IPS DF 6.9 (cell line): Measurements from ENCODE around the gene PUM1.

ENCODE experiments used
- DNase-seq: peaks from one replicate; pipeline ENCODE4 v3.0.0-alpha.2; 2013; ENCODE audit warnings: low read depth, low spot score
- H3K27ac ChIP-seq: one replicate; pipeline ENCODE4 v1.5.1; 2013; ENCODE audit warnings: low read length, control low read depth
- H3K27me3 ChIP-seq: 2 replicates; pipeline ENCODE4 v1.6.1; 2013; ENCODE audit warnings: mild to moderate bottlenecking, low read length; ENCODE audit not compliant: control insufficient read depth, insufficient read depth
- H3K36me3 ChIP-seq: 2 replicates; pipeline ENCODE4 v1.6.1; 2013; ENCODE audit warnings: low read length; ENCODE audit not compliant: control insufficient read depth, insufficient read depth
- H3K4me1 ChIP-seq: 2 replicates; pipeline ENCODE4 v1.6.1; 2013; ENCODE audit warnings: low read length; ENCODE audit not compliant: control insufficient read depth, insufficient read depth
- H3K4me3 ChIP-seq: 2 replicates; pipeline ENCODE4 v1.5.1; 2013; ENCODE audit warnings: mild to moderate bottlenecking, low read length
- H3K9me3 ChIP-seq: 2 replicates; pipeline ENCODE4 v1.6.1; 2013; ENCODE audit warnings: low read length, inconsistent platforms; ENCODE audit not compliant: control insufficient read depth, insufficient read depth
- WGBS: extraction: QIAGEN DNeasy Blood & Tissue Kit; methylation state at CpG from one replicate; pipeline ENCODE4 v1.1.7; 2013; ENCODE audit warnings: mixed read lengths, missing lambda C conversion rate; ENCODE audit not compliant: insufficient read length, insufficient coverage; 5-methylcytosine and 5-hydroxymethylcytosine counted together

Gene PUM1

GRCh38 chr1:30966690-30967369, 98.7 kb downstream of the PUM1 start:
- 100% methylated on average over 1 of the region's 8 CpGs for WGBS
- Histone ChIP-seq H3K4me3 (no peak overlapping the region), H3K36me3 (peaks cover 25% of the 10 kb centered on the region; the same call in 1 of the 2 replicates), H3K27me3 (no peaks in the 10 kb centered on the region), H3K27ac (no peak overlapping the region), H3K9me3 (no peaks in the 10 kb centered on the region), H3K4me1 (no peaks in the 10 kb centered on the region)
- no peak for DNase-seq

GRCh38 chr1:30965924-30966599, 99.5 kb downstream of the PUM1 start:
- no peaks in the 10 kb centered on the region for H3K4me1 ChIP-seq
- peaks cover 25% of the 10 kb centered on the region; the same call in 1 of the 2 replicates for H3K36me3 ChIP-seq
- no peaks in the 10 kb centered on the region for H3K9me3 ChIP-seq
- no CpG with 5 or more reads among the region's 8 CpGs for WGBS
- no peak overlapping the region for H3K4me3 ChIP-seq
- no peak for DNase-seq
- H3K27ac ChIP-seq: no peak overlapping the region
- no peaks in the 10 kb centered on the region for H3K27me3 ChIP-seq

- H3K4me3 ChIP-seq: no peak overlapping the region
- no peaks in the 10 kb centered on the region for H3K27me3 ChIP-seq
- no peak overlapping the region for H3K27ac ChIP-seq
- WGBS: no CpG with 5 or more reads among the region's 7 CpGs
- H3K4me1 ChIP-seq: no peaks in the 10 kb centered on the region
- H3K9me3 ChIP-seq: no peaks in the 10 kb centered on the region
- H3K36me3 ChIP-seq: peaks cover 25% of the 10 kb centered on the region; the same call in 1 of the 2 replicates
- DNase-seq: no peak
Observed at GRCh38 chr1:30964706-30965105, 100.8 kb downstream of the PUM1 start.

- no CpG with 5 or more reads among the region's 6 CpGs for WGBS
- Histone ChIP-seq H3K4me3 (no peak overlapping the region), H3K9me3 (no peaks in the 10 kb centered on the region), H3K4me1 (no peaks in the 10 kb centered on the region), H3K36me3 (peaks cover 22% of the 10 kb centered on the region; the same call in 1 of the 2 replicates), H3K27ac (no peak overlapping the region), H3K27me3 (no peaks in the 10 kb centered on the region)
- DNase-seq: no peak
Observed at GRCh38 chr1:30962609-30963508, 102.7 kb downstream of the PUM1 start.

GRCh38 chr1:30957560-30958222, 107.8 kb downstream of the PUM1 start:
- DNase-seq: no peak
- no CpG with 5 or more reads among the region's 4 CpGs for WGBS
- Histone ChIP-seq H3K4me1 (no peaks in the 10 kb centered on the region), H3K27me3 (no peaks in the 10 kb centered on the region), H3K9me3 (no peaks in the 10 kb centered on the region), H3K36me3 (peaks cover 12% of the 10 kb centered on the region; the same call in 1 of the 2 replicates), H3K4me3 (no peak overlapping the region), H3K27ac (no peak overlapping the region)

- Histone ChIP-seq H3K4me3 (no peak overlapping the region), H3K27ac (no peak overlapping the region), H3K9me3 (no peaks in the 10 kb centered on the region), H3K4me1 (no peaks in the 10 kb centered on the region), H3K27me3 (no peaks in the 10 kb centered on the region), H3K36me3 (peaks cover 15% of the 10 kb centered on the region; the same call in 1 of the 2 replicates)
- no CpG with 5 or more reads among the region's 1 CpG for WGBS
- DNase-seq: no peak
Observed at GRCh38 chr1:30955448-30956015, 110.0 kb downstream of the PUM1 start.

GRCh38 chr1:30953685-30954084, 111.8 kb downstream of the PUM1 start:
- H3K9me3 ChIP-seq: no peaks in the 10 kb centered on the region
- H3K4me3 ChIP-seq: no peak overlapping the region
- DNase-seq: no peak
- no peaks in the 10 kb centered on the region for H3K27me3 ChIP-seq
- H3K36me3 ChIP-seq: peaks cover 21% of the 10 kb centered on the region; the same call in 1 of the 2 replicates
- no CpG with 5 or more reads among the region's 11 CpGs for WGBS
- H3K27ac ChIP-seq: no peak overlapping the region
- H3K4me1 ChIP-seq: no peaks in the 10 kb centered on the region

- no CpG with 5 or more reads among the region's 5 CpGs for WGBS
- Histone ChIP-seq H3K27me3 (no peaks in the 10 kb centered on the region), H3K4me3 (no peak overlapping the region), H3K9me3 (no peaks in the 10 kb centered on the region), H3K4me1 (no peaks in the 10 kb centered on the region), H3K27ac (no peak overlapping the region), H3K36me3 (peaks cover 27% of the 10 kb centered on the region; the same call in 1 of the 2 replicates)
- no peak for DNase-seq
Observed at GRCh38 chr1:30952098-30952497, 113.4 kb downstream of the PUM1 start.

- H3K9me3 ChIP-seq: no peaks in the 10 kb centered on the region
- peaks cover 27% of the 10 kb centered on the region; the same call in 1 of the 2 replicates for H3K36me3 ChIP-seq
- H3K27ac ChIP-seq: no peak overlapping the region
- WGBS: no CpG with 5 or more reads among the region's 5 CpGs
- no peaks in the 10 kb centered on the region for H3K27me3 ChIP-seq
- no peaks in the 10 kb centered on the region for H3K4me1 ChIP-seq
- no peak for DNase-seq
- no peak overlapping the region for H3K4me3 ChIP-seq
Observed at GRCh38 chr1:30950700-30951099, 114.8 kb downstream of the PUM1 start.
